ENCODE measurements around the gene HDAC4. TPM values are rescaled to one million over a fixed set of nuclear protein-coding genes. Genes with fewer than 3 reads are reported as not detected.

Gene HDAC4
- total RNA-seq, 1 donor from 2014 or later = 11.8 TPM

DNA sequence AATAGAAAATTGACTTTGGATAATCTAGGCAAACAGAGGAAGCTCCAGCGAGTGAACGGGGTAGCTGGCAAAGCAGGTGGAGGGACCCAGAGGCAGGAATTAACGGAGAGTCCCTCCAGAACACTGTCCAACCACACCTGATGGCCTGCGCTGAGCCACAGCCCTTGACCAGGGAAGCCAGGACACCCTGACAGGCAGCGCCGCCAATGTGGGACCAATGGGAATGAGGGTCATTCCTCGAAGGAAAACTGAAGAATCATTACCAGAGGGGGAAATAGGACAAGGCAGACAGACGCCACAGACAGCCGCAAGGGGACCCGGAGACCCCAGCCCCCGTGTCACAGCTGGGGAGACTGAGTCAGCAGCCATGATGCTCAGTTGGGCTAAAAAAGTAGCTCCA, 40.8 kb downstream of the HDAC4 start:
- no peaks in the 10 kb centered on the region for H3K9me3 ChIP-seq (ENCODE audit: insufficient read depth, low read depth, low read length)
- Mint-ChIP-seq H3K27me3 (ENCODE audit: low read depth, unreplicated experiment) (no peaks in the 10 kb centered on the region), H3K4me3 (ENCODE audit: unreplicated experiment) (no peak overlapping the region), H3K36me3 (ENCODE audit: low read depth, unreplicated experiment) (no peaks in the 10 kb centered on the region), H3K27ac (ENCODE audit: unreplicated experiment) (no peak overlapping the region), H3K9me3 (ENCODE audit: unreplicated experiment) (peaks cover 4% of the 10 kb centered on the region), H3K4me1 (ENCODE audit: low read depth, unreplicated experiment) (peaks cover 3% of the 10 kb centered on the region)
- no peak for TF ChIP-seq EZH2 (IDR thresholded peaks at IDR 0.05; ENCODE audit: insufficient read depth, low read length)
- TF ChIP-seq, protein P1, sequence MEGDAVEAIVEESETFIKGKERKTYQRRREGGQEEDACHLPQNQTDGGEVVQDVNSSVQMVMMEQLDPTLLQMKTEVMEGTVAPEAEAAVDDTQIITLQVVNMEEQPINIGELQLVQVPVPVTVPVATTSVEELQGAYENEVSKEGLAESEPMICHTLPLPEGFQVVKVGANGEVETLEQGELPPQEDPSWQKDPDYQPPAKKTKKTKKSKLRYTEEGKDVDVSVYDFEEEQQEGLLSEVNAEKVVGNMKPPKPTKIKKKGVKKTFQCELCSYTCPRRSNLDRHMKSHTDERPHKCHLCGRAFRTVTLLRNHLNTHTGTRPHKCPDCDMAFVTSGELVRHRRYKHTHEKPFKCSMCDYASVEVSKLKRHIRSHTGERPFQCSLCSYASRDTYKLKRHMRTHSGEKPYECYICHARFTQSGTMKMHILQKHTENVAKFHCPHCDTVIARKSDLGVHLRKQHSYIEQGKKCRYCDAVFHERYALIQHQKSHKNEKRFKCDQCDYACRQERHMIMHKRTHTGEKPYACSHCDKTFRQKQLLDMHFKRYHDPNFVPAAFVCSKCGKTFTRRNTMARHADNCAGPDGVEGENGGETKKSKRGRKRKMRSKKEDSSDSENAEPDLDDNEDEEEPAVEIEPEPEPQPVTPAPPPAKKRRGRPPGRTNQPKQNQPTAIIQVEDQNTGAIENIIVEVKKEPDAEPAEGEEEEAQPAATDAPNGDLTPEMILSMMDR (IDR thresholded peaks at IDR 0.05; ENCODE audit: insufficient read depth, low read depth, low read length) = no peak
- DNase-seq (ENCODE audit: low read depth) = no peak
- H4K20me1 ChIP-seq (ENCODE audit: insufficient read depth, low read length) = peaks cover 32% of the 10 kb centered on the region
- H3K27me3 ChIP-seq (ENCODE audit: insufficient read depth, low read length) = no peaks in the 10 kb centered on the region
- no peak overlapping the region for H3K4me3 ChIP-seq (ENCODE audit: insufficient read depth, low read depth, low read length)
- no peak for FAIRE-seq
- H3K27ac ChIP-seq (ENCODE audit: low read depth, low read length) = no peak overlapping the region
- no peak overlapping the region for H3K4me2 ChIP-seq (ENCODE audit: low read length)
- H3K4me1 ChIP-seq (ENCODE audit: insufficient read depth, low read length) = no peaks in the 10 kb centered on the region
- H2AFZ ChIP-seq (ENCODE audit: low read depth, low read length) = no peak overlapping the region
- H3K79me2 ChIP-seq (ENCODE audit: insufficient read depth, low read length) = peaks cover 16% of the 10 kb centered on the region
- no peaks in the 10 kb centered on the region for H3K36me3 ChIP-seq (ENCODE audit: insufficient read depth, low read length)
- no peak overlapping the region for H3K9ac ChIP-seq (ENCODE audit: low read length)

DNA sequence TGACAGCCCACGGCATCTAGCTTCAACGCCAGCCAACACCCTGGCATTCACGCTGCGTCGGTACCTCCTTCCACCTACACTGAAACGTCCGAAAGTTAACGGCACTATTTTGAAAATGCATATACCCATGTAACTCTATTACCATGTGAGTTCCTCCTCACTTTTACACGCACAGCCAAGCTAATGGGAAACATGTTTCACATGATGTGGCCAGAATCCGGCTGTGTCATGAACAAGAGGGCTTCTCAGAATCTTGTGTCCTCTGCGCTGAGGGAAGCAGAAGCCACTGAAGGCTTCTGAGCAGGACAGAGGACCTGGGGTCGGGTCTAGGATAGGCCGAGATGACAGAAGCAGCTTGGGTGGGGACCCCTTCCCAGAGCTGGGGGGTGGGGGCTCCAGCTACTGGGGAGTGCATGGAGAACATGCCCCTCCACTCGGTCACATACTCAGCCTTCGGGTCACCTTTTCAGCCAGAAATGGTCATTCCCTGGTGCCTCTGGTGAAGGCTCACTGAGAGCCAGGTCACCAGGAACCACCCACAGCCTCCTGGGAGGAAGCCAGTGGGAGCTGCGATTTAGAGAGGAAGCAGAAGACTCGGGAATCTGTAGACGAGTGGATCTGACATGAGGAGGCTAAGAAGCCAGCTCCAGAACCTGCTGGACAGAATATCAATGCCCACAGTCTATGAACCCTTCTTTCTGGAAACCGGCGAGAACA, 41.5 kb downstream of the HDAC4 start:
- no peaks in the 10 kb centered on the region for H3K9me3 ChIP-seq (ENCODE audit: insufficient read depth, low read depth, low read length)
- no peak overlapping the region for H3K4me3 Mint-ChIP-seq (ENCODE audit: unreplicated experiment)
- H3K9me3 Mint-ChIP-seq (ENCODE audit: unreplicated experiment) = peaks cover 9% of the 10 kb centered on the region
- no peaks in the 10 kb centered on the region for H3K4me1 ChIP-seq (ENCODE audit: insufficient read depth, low read length)
- no peak for FAIRE-seq
- no peak overlapping the region for H3K27ac Mint-ChIP-seq (ENCODE audit: unreplicated experiment)
- TF ChIP-seq EZH2 (IDR thresholded peaks at IDR 0.05; ENCODE audit: insufficient read depth, low read length) = no peak
- TF ChIP-seq, protein P1 (IDR thresholded peaks at IDR 0.05; ENCODE audit: insufficient read depth, low read depth, low read length) = no peak
- no peaks in the 10 kb centered on the region for H3K36me3 Mint-ChIP-seq (ENCODE audit: low read depth, unreplicated experiment)
- no peaks in the 10 kb centered on the region for H3K27me3 Mint-ChIP-seq (ENCODE audit: low read depth, unreplicated experiment)
- no peak overlapping the region for H3K4me3 ChIP-seq (ENCODE audit: insufficient read depth, low read depth, low read length)
- no peak overlapping the region for H3K9ac ChIP-seq (ENCODE audit: low read length)
- H3K36me3 ChIP-seq (ENCODE audit: insufficient read depth, low read length) = no peaks in the 10 kb centered on the region
- H3K27me3 ChIP-seq (ENCODE audit: insufficient read depth, low read length) = no peaks in the 10 kb centered on the region
- H3K79me2 ChIP-seq (ENCODE audit: insufficient read depth, low read length) = peaks cover 16% of the 10 kb centered on the region
- no peak overlapping the region for H2AFZ ChIP-seq (ENCODE audit: low read depth, low read length)
- H4K20me1 ChIP-seq (ENCODE audit: insufficient read depth, low read length) = peaks cover 32% of the 10 kb centered on the region
- H3K4me2 ChIP-seq (ENCODE audit: low read length) = no peak overlapping the region
- H3K27ac ChIP-seq (ENCODE audit: low read depth, low read length) = no peak overlapping the region
- H3K4me1 Mint-ChIP-seq (ENCODE audit: low read depth, unreplicated experiment) = peaks cover 3% of the 10 kb centered on the region
- no peak for DNase-seq (ENCODE audit: low read depth)

DNA sequence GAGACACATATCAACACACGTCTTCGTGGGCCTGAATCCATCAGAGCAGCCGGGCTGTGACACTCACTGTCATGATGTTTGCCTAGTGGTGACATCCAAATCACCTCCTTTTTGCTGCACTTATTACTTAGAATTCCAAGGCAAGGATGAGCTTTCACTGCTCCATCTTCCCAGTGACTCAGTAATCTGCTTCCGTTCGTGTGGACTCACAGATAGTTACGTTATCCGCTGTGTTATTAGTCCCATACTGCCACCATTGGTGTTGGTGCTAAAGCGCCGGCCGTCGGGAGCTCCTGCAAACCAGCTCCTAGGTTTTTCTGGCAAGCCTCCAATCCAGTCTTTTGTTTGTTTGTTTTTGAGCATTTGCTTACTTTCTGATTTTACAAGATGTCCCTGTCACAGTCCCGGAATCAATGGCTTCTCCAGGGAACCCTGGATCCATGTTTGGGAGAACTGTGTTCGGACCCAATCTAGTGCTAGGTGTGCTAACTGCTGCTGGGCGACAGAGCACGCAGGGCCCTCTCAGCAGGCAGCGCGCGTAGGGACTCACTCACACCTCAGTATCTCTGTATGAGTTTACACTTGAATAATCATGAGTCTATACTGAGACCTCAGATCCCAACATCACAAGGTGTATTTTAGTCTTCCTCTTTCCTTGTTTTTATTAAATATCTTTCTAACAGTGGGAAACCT, 42.6 kb downstream of the HDAC4 start:
- FAIRE-seq (no peak), DNase-seq (ENCODE audit: low read depth) (peak; percentile 31)
- Mint-ChIP-seq H3K4me3 (ENCODE audit: unreplicated experiment) (no peak overlapping the region), H3K4me1 (ENCODE audit: low read depth, unreplicated experiment) (peaks cover 3% of the 10 kb centered on the region), H3K9me3 (ENCODE audit: unreplicated experiment) (peaks cover 9% of the 10 kb centered on the region), H3K36me3 (ENCODE audit: low read depth, unreplicated experiment) (no peaks in the 10 kb centered on the region), H3K27me3 (ENCODE audit: low read depth, unreplicated experiment) (no peaks in the 10 kb centered on the region), H3K27ac (ENCODE audit: unreplicated experiment) (no peak overlapping the region)
- H3K27me3 ChIP-seq (ENCODE audit: insufficient read depth, low read length) = no peaks in the 10 kb centered on the region
- H3K9me3 ChIP-seq (ENCODE audit: insufficient read depth, low read depth, low read length) = peaks cover 3% of the 10 kb centered on the region
- H4K20me1 ChIP-seq (ENCODE audit: insufficient read depth, low read length) = peaks cover 32% of the 10 kb centered on the region
- H3K9ac ChIP-seq (ENCODE audit: low read length) = no peak overlapping the region
- H3K79me2 ChIP-seq (ENCODE audit: insufficient read depth, low read length) = peaks cover 16% of the 10 kb centered on the region
- H2AFZ ChIP-seq (ENCODE audit: low read depth, low read length) = peak overlapping the region; percentile 9
- H3K4me1 ChIP-seq (ENCODE audit: insufficient read depth, low read length) = no peaks in the 10 kb centered on the region
- H3K36me3 ChIP-seq (ENCODE audit: insufficient read depth, low read length) = no peaks in the 10 kb centered on the region
- no peak overlapping the region for H3K27ac ChIP-seq (ENCODE audit: low read depth, low read length)
- TF ChIP-seq EZH2 (IDR thresholded peaks at IDR 0.05; ENCODE audit: insufficient read depth, low read length) = no peak
- TF ChIP-seq, protein P1 (IDR thresholded peaks at IDR 0.05; ENCODE audit: insufficient read depth, low read depth, low read length) = no peak
- peak overlapping the region; percentile 40 for H3K4me2 ChIP-seq (ENCODE audit: low read length)
- H3K4me3 ChIP-seq (ENCODE audit: insufficient read depth, low read depth, low read length) = no peak overlapping the region
